ENCODE measurements around the gene ZNF541. TPM values are rescaled to one million over a fixed set of nuclear protein-coding genes. Genes with fewer than 3 reads are reported as not detected.

Gene ZNF541
- polyA plus RNA-seq, 1 donor from 2014 or later, result not detected

- Histone ChIP-seq H3K9me3 (ENCODE audit: low read length) (no peaks in the 10 kb centered on the region), H3F3A (ENCODE audit: insufficient read depth, low read length, poor library complexity, severe bottlenecking) (no peaks in the 10 kb centered on the region), H3K4me3 (ENCODE audit: low read length) (no peak overlapping the region), H3K36me3 (ENCODE audit: insufficient read depth, low read length) (no peaks in the 10 kb centered on the region), H4K20me1 (ENCODE audit: insufficient read depth) (no peaks in the 10 kb centered on the region), H3K79me2 (replicated peaks; ENCODE audit: insufficient read depth, low read length) (no peaks in the 10 kb centered on the region), H2AFZ (ENCODE audit: low read depth, low read length) (no peak overlapping the region), H3K27me3 (ENCODE audit: insufficient read depth, low read depth, low read length) (no peaks in the 10 kb centered on the region), H3K9ac (ENCODE audit: low read length) (no peak overlapping the region), H3K27ac (ENCODE audit: low read length) (no peak overlapping the region), H3K9me2 (ENCODE audit: insufficient read depth, low read length) (no peaks in the 10 kb centered on the region), H3K4me2 (ENCODE audit: low read length) (no peak overlapping the region)
- TF ChIP-seq EZH2 (IDR thresholded peaks at IDR 0.05; ENCODE audit: borderline replicate concordance, insufficient read depth, low read length, poor library complexity, severe bottlenecking) (no peak), POLR2AphosphoS5 (IDR thresholded peaks at IDR 0.05) (no peak), TAF1 (IDR thresholded peaks at IDR 0.05; ENCODE audit: low read depth) (no peak), REST (IDR thresholded peaks at IDR 0.05; ENCODE audit: borderline replicate concordance) (no peak), CTCF (IDR thresholded peaks at IDR 0.05; ENCODE audit: poor library complexity, severe bottlenecking) (no peak), RAD21 (conservative IDR thresholded peaks at IDR 0.05) (no peak), SMC3 (conservative IDR thresholded peaks at IDR 0.05; ENCODE audit: poor library complexity) (no peak), MXI1 (conservative IDR thresholded peaks at IDR 0.05; ENCODE audit: poor library complexity, severe bottlenecking) (no peak), EP300 (conservative IDR thresholded peaks at IDR 0.05; ENCODE audit: poor library complexity, severe bottlenecking) (no peak)
Measured at GRCh38 chr19:47593860-47594259, 20.9 kb upstream of the ZNF541 start.

GRCh38 chr19:47589824-47590223 lies 16.9 kb upstream of the ZNF541 start:
- no peaks in the 10 kb centered on the region for H3K79me2 ChIP-seq (replicated peaks; ENCODE audit: insufficient read depth, low read length)
- no peak overlapping the region for H3K4me3 ChIP-seq (ENCODE audit: low read length)
- no peak overlapping the region for H3K4me2 ChIP-seq (ENCODE audit: low read length)
- no peaks in the 10 kb centered on the region for H3K9me2 ChIP-seq (ENCODE audit: insufficient read depth, low read length)
- H3F3A ChIP-seq (ENCODE audit: insufficient read depth, low read length, poor library complexity, severe bottlenecking), result no peaks in the 10 kb centered on the region
- no peaks in the 10 kb centered on the region for H3K36me3 ChIP-seq (ENCODE audit: insufficient read depth, low read length)
- H3K27me3 ChIP-seq (ENCODE audit: insufficient read depth, low read depth, low read length), result no peaks in the 10 kb centered on the region
- no peak overlapping the region for H3K9ac ChIP-seq (ENCODE audit: low read length)
- no peak overlapping the region for H2AFZ ChIP-seq (ENCODE audit: low read depth, low read length)
- H3K27ac ChIP-seq (ENCODE audit: low read length), result no peak overlapping the region
- no peaks in the 10 kb centered on the region for H4K20me1 ChIP-seq (ENCODE audit: insufficient read depth)
- no peaks in the 10 kb centered on the region for H3K9me3 ChIP-seq (ENCODE audit: low read length)
- TF ChIP-seq EZH2 (IDR thresholded peaks at IDR 0.05; ENCODE audit: borderline replicate concordance, insufficient read depth, low read length, poor library complexity, severe bottlenecking), result no peak
- no peak for TF ChIP-seq REST (IDR thresholded peaks at IDR 0.05; ENCODE audit: borderline replicate concordance)
- TF ChIP-seq MXI1 (conservative IDR thresholded peaks at IDR 0.05; ENCODE audit: poor library complexity, severe bottlenecking), result no peak
- no peak for TF ChIP-seq POLR2AphosphoS5 (IDR thresholded peaks at IDR 0.05)
- TF ChIP-seq SMC3 (conservative IDR thresholded peaks at IDR 0.05; ENCODE audit: poor library complexity), result no peak
- TF ChIP-seq CTCF (IDR thresholded peaks at IDR 0.05; ENCODE audit: poor library complexity, severe bottlenecking), result no peak
- TF ChIP-seq EP300 (conservative IDR thresholded peaks at IDR 0.05; ENCODE audit: poor library complexity, severe bottlenecking), result no peak
- TF ChIP-seq TAF1 (IDR thresholded peaks at IDR 0.05; ENCODE audit: low read depth), result no peak
- TF ChIP-seq RAD21 (conservative IDR thresholded peaks at IDR 0.05), result no peak

Measured in neural cell (in vitro differentiated cells).